Dorsolateral prefrontal cortex (tissue), 118 donors: Measurements from ENCODE around the gene RGR. TPM values are rescaled to one million over a fixed set of nuclear protein-coding genes. Genes with fewer than 3 reads are reported as not detected.

Experiments
- total RNA-seq, 120 experiments: library from RNA; stranded (reverse); gene quantifications; one replicate each; pipeline versions ENCODE4 v1.2.3 to v1.2.4, GENCODE V29; 2022

The RGR gene
- total RNA-seq, 120 experiments from 2014 or later, result 0.57 to 118 (median 14.2) TPM

Other genes with a start within 250 kb of the RGR start
- gene GHITM, start 105.5 kb upstream of the RGR start, total RNA-seq, result 100 to 1,000 TPM; 112 to 296 (median 226) TPM
- not detected for gene GPR15LG, start 71.3 kb upstream of the RGR start, total RNA-seq
- gene CDHR1, start 50.5 kb upstream of the RGR start, total RNA-seq, result 10 to 100 TPM in 111 of 120 experiments, 1 to 10 TPM in 9; 7.8 to 29.9 (median 16.9) TPM
- under 1 TPM in 8 of 120 experiments, not detected in 112; 0.13 to 0.45 (median 0.17) TPM for gene LRIT2, start 19.5 kb upstream of the RGR start, total RNA-seq
- gene LRIT1, start 3.5 kb upstream of the RGR start, total RNA-seq, result under 1 TPM in 1 of 120 experiments, not detected in 119; 0.21 TPM
- gene CCSER2, start 83.5 kb downstream of the RGR start, total RNA-seq, result 100 to 1,000 TPM; 103 to 206 (median 150) TPM